Measurements from ENCODE around the gene CEP70.

GRCh38 chr3:138624518-138624917 lies 30.5 kb upstream of the CEP70 start:
- TF ChIP-seq CTCF (IDR thresholded peaks at IDR 0.05 in 8 of 11, conservative IDR thresholded peaks at IDR 0.05 in 3 of 11) (no peak), POLR2A (IDR thresholded peaks at IDR 0.05) (no peak), POLR2AphosphoS5 (IDR thresholded peaks at IDR 0.05) (no peak)

All from spleen (tissue), 7 donors.